Epithelial cell of prostate (primary cell): ENCODE results near the gene GDF3.
"Not testable (repeated sequence)": the region's sequence is repeated elsewhere in the genome, so short reads cannot be mapped to it uniquely, and the experiment has no call there.

Source experiments
- DNase-seq: peaks from one replicate; pipeline ENCODE4 v3.0.0-alpha.2; 2011; ENCODE audit warnings: low read depth, low spot score
- H3K27ac ChIP-seq: fragments of 450-650 bp; 2 replicates; pipeline ENCODE4 v1.5.1; 2017; ENCODE audit warnings: mild to moderate bottlenecking

Gene GDF3

DNA sequence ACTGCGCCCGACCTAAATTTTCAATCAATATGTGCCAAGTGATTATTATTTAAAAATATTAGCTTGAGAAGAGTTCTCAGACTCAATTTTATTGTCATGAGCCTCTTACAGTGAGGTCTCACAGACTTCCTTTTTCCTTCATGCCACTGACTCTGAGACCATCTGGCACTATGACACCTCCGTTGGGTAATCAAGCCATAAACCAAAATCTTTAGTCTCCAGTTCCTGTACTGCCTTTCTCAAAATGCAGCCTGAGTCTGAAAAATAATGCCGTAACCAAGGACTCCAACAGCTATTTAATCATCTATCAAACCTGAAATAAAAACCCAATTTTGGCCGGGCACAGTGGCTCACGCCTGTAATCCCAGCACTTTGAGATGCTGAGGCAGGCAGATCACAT is 20.1 kb downstream of the GDF3 start:
- H3K27ac ChIP-seq, DNase-seq: not testable (repeated sequence)

- no peak for DNase-seq
These were observed 27.4 kb downstream of the GDF3 start for GRCh38 chr12:7668171-7668570.

GRCh38 chr12:7667125-7667524 is 28.4 kb downstream of the GDF3 start:
- DNase-seq: no peak

More at GRCh38 chr12:7668171-7668570, 27.4 kb downstream of the GDF3 start:
- H3K27ac ChIP-seq: no peak overlapping the region

GRCh38 chr12:7666595-7666994 is 29.0 kb downstream of the GDF3 start:
- no peak overlapping the region for H3K27ac ChIP-seq
- no peak for DNase-seq

More at GRCh38 chr12:7667125-7667524, 28.4 kb downstream of the GDF3 start:
- H3K27ac ChIP-seq: no peak overlapping the region

DNA sequence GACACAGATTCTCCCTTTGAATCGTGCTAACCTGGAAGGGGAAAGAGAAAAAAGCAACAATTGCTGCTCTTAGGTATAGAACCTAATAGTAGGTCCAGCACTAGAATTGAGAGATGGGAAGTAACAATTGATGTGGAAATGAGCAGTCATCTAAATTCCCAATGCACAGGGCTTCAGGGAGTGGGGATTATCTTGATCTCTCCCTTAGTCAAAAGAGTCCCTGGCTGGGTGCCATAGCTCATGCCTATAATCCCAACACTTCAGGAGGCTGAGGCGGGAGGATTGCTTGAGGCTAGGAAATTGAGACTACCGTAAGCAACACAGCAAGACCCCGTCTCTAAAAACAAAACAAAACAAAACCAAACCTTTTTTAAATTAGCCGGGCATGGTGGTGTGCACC is 33.8 kb downstream of the GDF3 start:
- DNase-seq: no peak
- no peak overlapping the region for H3K27ac ChIP-seq

DNA sequence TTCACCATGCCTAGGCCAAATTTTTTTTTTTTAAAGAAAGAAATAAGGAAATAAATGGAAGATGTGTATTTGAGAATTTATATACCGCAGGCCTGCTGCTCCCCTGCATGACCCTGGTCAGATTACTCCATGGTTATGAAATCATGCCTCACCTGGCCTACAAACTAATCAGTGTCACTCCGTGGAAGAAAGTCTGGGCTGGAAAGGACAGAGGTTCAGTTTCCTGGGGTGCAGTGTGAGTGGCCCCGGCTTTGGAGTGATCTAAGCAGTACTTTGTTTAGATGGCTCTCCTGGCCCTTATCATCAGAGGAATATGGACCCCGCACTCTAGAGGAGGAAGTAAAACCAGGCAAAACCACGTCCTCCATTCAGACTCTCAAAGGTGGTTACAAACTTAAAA is 39.5 kb downstream of the GDF3 start:
- no peak for DNase-seq
- H3K27ac ChIP-seq: no peak overlapping the region

DNA sequence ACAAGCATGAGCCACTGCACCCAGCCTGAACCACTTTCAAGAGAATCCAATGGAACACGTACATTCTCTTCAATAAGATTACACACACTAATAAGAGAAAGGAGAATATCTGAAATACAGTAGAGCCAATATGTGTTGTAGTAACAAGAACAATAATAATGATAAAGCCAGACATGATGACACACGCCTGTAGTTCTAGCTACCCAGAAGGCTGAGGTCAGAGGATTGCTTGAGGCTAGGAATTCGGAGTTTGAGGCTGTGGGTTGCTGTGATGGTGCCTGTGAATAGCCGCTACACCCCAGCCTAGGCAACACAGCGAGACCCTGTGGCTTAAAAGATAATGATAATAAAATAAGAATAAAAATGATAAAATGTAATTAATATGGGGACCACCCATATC is 45.5 kb downstream of the GDF3 start:
- DNase-seq: no peak
- H3K27ac ChIP-seq: no peak overlapping the region

- DNase-seq: no peak
- H3K27ac ChIP-seq: no peak overlapping the region
These were observed 48.5 kb downstream of the GDF3 start for GRCh38 chr12:7647071-7647470.

DNA sequence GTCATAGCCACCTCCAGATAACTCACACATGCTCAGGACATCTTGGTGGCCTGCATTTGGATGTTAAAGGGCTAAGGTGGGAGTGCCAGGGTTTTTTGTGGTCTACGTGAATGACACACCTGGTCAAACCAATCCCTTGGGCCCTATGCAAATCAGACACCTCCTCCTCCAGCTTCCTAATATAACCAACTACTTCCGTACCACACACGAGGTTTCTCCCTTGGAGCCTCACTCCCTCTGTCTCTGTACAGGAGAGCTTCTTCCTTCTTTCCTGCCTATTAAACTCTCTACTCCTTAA is 49.4 kb downstream of the GDF3 start:
- DNase-seq: no peak
- no peak overlapping the region for H3K27ac ChIP-seq

- DNase-seq: no peak
- no peak overlapping the region for H3K27ac ChIP-seq
These were observed 50.0 kb downstream of the GDF3 start for GRCh38 chr12:7645395-7646177.

- H3K27ac ChIP-seq: no peak overlapping the region
- DNase-seq: no peak
These were observed 52.7 kb downstream of the GDF3 start for GRCh38 chr12:7642876-7643309.

GRCh38 chr12:7642287-7642686 is 53.3 kb downstream of the GDF3 start:
- no peak for DNase-seq
- no peak overlapping the region for H3K27ac ChIP-seq

- H3K27ac ChIP-seq, DNase-seq: not testable (repeated sequence)
These were observed 55.2 kb downstream of the GDF3 start for GRCh38 chr12:7640123-7640995.
